Endothelial cell of umbilical vein (primary cell): Measurements from ENCODE around the gene ACTL6A.

Experiments
- CTCF ChIP-seq, 2 donors: IDR thresholded peaks; 1 replicate in 1 of 2; 2 replicates in 1 of 2; pipeline ENCODE4 v1.5.1; 2011; ENCODE audit warnings: low read length in 2 of 2, mild to moderate bottlenecking in 2 of 2, moderate library complexity in 2 of 2, control low read depth in 1 of 2, inconsistent platforms in 1 of 2, low read depth in 1 of 2; ENCODE audit not compliant: insufficient read depth in 1 of 2; ENCODE audit errors: extremely low read depth in 1 of 2
- EZH2 ChIP-seq: IDR thresholded peaks from 2 replicates; pipeline ENCODE4 v1.6.1; 2012; ENCODE audit warnings: borderline replicate concordance, low read depth, mild to moderate bottlenecking, moderate library complexity, low read length, inconsistent platforms; ENCODE audit not compliant: severe bottlenecking
- JUN ChIP-seq: IDR thresholded peaks from 2 replicates; pipeline ENCODE4 v1.6.1; 2011; ENCODE audit warnings: borderline replicate concordance, low read depth; ENCODE audit not compliant: insufficient read length, insufficient read depth
- POLR2A ChIP-seq: IDR thresholded peaks from 2 replicates; pipeline ENCODE4 v1.6.1; 2012; ENCODE audit warnings: low read depth, mild to moderate bottlenecking, control low read depth, low read length
- POLR2AphosphoS5 ChIP-seq: IDR thresholded peaks from 2 replicates; pipeline ENCODE4 v1.6.1; 2012; ENCODE audit warnings: low read depth, mild to moderate bottlenecking, control low read depth, low read length, moderate library complexity; ENCODE audit not compliant: insufficient read depth

GRCh38 chr3:179563271-179563783 is 601 bp downstream of the ACTL6A start:
- TF ChIP-seq EZH2 (no peak), CTCF (IDR thresholded peaks at IDR 0.05; ENCODE audit: extremely low read depth in 1 of 2, insufficient read depth in 1 of 2, low read depth in 1 of 2, low read length in 2 of 2) (peak; percentile 46 to 71), POLR2A (peak; percentile 7), JUN (no peak), POLR2AphosphoS5 (no peak)
